Left ventricle myocardium inferior (tissue), 1 donor: Measurements from ENCODE around the gene TTC9B. TPM values are rescaled to one million over a fixed set of nuclear protein-coding genes. Genes with fewer than 3 reads are reported as not detected.

Experiments
- DNase-seq: peaks from one replicate; pipeline ENCODE4 v3.0.0-alpha.2; 2020
- H3K27ac ChIP-seq: fragments of 200-600 bp; replicated peaks from 2 replicates; pipeline ENCODE4 v1.8.0; 2021
- H3K27me3 ChIP-seq: fragments of 200-600 bp; 2 replicates; pipeline ENCODE4 v1.8.0; 2021; ENCODE audit warnings: low read depth
- H3K36me3 ChIP-seq: fragments of 200-600 bp; 2 replicates; pipeline ENCODE4 v1.8.0; 2021
- H3K4me1 ChIP-seq: fragments of 200-600 bp; 2 replicates; pipeline ENCODE4 v1.8.0; 2021
- H3K4me3 ChIP-seq: fragments of 200-600 bp; 2 replicates; pipeline ENCODE4 v1.8.0; 2021; ENCODE audit warnings: mild to moderate bottlenecking, moderate library complexity
- H3K9me3 ChIP-seq: fragments of 200-600 bp; replicated peaks from 2 replicates; pipeline ENCODE4 v1.8.0; 2021
- intact Hi-C: fragments of 100-400 bp; cut with micrococcal nuclease; formaldehyde crosslinking; loops from one replicate; pipeline ENCODE4 v1.11.0; 2022
- total RNA-seq: library from RNA; stranded (reverse); fragmentation: NEBNext Ultra II Directional; extraction: Animal tissue kit (Norgen Biotek cat#: 25700); gene quantifications from one replicate; pipeline ENCODE4 v1.2.1, GENCODE V29; 2021
- TF ChIP-seq, protein P1 (sequence below): fragments of 200-600 bp; IDR thresholded peaks from 2 replicates; pipeline ENCODE4 v1.8.0; 2021; ENCODE audit warnings: antibody characterized with exemption, mild to moderate bottlenecking, borderline replicate concordance
- donor health status: DM: no; HTN: yes; CAD: no; lungs with severe emphysema.

TTC9B gene
- total RNA-seq, 1 donor from 2014 or later = not detected

DNA sequence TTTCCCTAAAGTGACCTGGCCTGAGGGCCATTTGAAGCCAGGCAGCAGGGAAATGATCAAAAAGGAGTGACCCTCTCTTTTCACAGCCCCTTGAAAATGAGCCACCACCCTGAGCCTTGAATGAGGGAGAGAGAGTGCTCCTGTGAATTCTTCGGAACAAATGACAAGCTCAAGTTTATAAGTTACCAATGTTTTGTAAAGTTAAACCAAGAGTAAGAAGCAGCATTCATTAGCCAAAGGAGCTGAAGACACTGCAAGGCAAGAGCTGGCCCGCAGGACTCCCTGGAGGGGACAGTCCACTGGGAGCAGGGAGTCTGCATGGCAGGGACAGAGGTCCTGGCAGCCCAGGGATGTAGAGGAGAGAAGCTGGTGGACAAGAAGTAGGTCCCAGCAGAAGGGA lies 25.0 kb upstream of the TTC9B start:
- peaks cover 28% of the 10 kb centered on the region for H3K36me3 ChIP-seq
- H3K4me3 ChIP-seq = no peak overlapping the region
- intact Hi-C loops = no loop called here
- H3K9me3 ChIP-seq = no peaks in the 10 kb centered on the region
- no peak for DNase-seq
- TF ChIP-seq, protein P1, sequence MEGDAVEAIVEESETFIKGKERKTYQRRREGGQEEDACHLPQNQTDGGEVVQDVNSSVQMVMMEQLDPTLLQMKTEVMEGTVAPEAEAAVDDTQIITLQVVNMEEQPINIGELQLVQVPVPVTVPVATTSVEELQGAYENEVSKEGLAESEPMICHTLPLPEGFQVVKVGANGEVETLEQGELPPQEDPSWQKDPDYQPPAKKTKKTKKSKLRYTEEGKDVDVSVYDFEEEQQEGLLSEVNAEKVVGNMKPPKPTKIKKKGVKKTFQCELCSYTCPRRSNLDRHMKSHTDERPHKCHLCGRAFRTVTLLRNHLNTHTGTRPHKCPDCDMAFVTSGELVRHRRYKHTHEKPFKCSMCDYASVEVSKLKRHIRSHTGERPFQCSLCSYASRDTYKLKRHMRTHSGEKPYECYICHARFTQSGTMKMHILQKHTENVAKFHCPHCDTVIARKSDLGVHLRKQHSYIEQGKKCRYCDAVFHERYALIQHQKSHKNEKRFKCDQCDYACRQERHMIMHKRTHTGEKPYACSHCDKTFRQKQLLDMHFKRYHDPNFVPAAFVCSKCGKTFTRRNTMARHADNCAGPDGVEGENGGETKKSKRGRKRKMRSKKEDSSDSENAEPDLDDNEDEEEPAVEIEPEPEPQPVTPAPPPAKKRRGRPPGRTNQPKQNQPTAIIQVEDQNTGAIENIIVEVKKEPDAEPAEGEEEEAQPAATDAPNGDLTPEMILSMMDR = no peak
- H3K27me3 ChIP-seq = no peaks in the 10 kb centered on the region
- H3K4me1 ChIP-seq = peaks cover 67% of the 10 kb centered on the region
- H3K27ac ChIP-seq = no peak overlapping the region

DNA sequence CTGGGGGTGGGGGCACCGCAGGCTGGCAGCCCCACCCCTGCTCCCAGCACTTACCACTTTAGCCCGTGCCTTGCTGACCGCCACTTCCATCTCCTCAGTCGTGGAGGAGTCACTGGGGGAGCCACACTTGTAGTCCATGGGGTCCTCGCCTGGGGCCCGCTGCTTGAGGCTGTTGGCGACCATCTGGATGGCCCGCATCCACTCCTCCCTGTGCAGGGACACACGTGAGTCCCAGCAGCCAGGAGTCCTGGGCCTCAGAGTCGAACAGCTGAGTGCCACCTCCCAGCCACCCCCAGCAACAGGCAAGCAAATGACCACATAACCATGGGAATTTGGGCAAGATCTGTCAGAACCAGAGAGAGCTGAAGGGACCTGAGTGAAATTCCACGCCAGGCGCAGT lies 24.3 kb upstream of the TTC9B start:
- DNase-seq = no peak
- Histone ChIP-seq H3K4me3 (no peak overlapping the region), H3K27me3 (no peaks in the 10 kb centered on the region), H3K4me1 (peaks cover 60% of the 10 kb centered on the region), H3K36me3 (peaks cover 35% of the 10 kb centered on the region), H3K27ac (peak overlapping the region; percentile 77), H3K9me3 (no peaks in the 10 kb centered on the region)
- intact Hi-C loops = no loop called here
- TF ChIP-seq, protein P1 = no peak

DNA sequence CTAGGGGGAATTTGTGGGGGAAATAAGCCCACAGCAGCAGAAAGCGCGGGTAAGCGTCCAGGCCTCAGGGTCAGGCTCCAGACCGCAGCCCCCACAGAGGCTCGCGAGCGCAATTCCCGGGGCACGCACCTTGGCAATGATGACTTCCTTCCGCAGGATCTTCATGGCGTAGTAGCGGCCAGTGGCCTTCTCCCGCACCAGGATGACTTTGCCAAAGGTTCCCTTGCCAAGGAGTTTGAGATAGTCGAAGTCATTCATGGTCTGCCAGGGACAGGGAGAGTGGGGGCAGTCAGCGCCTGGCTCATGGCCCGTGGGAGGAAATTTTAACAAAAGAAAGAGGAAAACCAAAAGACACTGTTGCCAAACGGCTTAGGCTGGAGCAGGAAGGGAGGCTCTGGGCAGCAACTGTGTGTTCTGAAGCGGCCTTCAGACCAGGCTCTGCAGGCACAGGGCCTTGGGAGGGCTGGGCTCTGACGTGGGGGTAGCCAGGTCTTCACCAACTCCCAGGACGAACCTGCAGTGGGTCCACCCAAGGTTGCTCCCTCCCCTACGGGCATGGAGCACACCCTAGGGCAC lies 23.7 kb upstream of the TTC9B start:
- TF ChIP-seq, protein P1 = no peak
- peak; percentile 74 for DNase-seq
- Histone ChIP-seq H3K27me3 (no peaks in the 10 kb centered on the region), H3K4me3 (no peak overlapping the region), H3K9me3 (no peaks in the 10 kb centered on the region), H3K36me3 (peaks cover 41% of the 10 kb centered on the region), H3K4me1 (peaks cover 54% of the 10 kb centered on the region), H3K27ac (peak overlapping the region; percentile 77)
- intact Hi-C loops = no loop called here

DNA sequence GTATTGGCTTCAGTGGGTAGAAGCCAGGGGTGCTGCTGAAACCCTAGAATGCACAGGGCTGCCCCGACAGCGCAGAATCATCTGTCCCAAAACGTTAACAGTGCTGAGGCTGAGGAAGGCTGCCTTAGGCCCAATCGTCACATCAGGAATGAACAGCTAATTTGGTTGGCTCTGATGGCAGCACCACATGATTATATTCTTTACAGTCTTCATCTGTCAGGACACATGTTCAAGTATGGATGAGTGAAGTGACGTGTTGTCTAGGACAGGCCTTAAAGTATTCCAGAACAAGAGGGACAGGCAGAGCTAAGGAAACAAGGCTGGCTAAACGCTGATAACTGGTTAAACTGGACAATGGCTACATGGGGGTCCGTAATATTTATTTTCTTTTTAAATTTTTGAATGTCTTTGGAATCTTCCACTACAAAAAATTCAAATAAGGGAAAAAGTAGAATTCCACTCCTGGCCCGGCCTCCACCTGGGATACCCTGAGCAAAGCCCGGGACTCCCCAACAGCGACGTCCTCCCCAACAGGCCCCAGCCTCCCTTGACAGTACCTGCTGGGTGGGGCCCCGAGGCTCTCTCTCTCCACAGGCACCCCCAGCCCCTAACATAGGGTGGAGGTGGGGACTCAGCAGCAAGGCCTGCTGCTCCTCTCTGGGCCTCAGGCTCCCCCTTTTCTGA lies 23.1 kb upstream of the TTC9B start:
- intact Hi-C loops = no loop called here
- Histone ChIP-seq H3K4me3 (no peak overlapping the region), H3K36me3 (peaks cover 47% of the 10 kb centered on the region), H3K9me3 (no peaks in the 10 kb centered on the region), H3K27ac (peak overlapping the region; percentile 77), H3K27me3 (no peaks in the 10 kb centered on the region), H3K4me1 (peaks cover 48% of the 10 kb centered on the region)
- TF ChIP-seq, protein P1 = no peak
- DNase-seq = no peak

DNA sequence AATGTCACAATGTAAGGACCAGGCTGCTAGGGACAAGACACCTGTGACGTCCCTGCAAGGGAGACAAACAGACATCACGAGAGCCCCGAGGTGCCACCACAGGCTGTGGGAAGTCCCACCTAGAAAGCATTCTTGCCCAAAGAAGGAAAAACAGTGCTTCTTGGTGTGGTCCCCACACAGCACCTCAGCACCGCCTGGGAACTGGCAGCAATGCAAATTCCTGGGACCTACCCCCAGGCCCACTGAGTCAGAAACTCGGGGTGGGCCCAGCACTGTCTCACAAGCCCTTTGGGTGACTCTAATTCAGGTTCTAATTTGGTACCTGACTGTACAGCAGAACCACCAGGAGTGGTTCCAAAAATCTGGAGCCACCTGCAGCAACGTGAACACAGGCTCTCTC lies 22.1 kb upstream of the TTC9B start:
- no peaks in the 10 kb centered on the region for H3K27me3 ChIP-seq
- TF ChIP-seq, protein P1 = no peak
- intact Hi-C loops = no loop called here
- peaks cover 57% of the 10 kb centered on the region for H3K36me3 ChIP-seq
- H3K4me3 ChIP-seq = no peak overlapping the region
- DNase-seq = no peak
- no peak overlapping the region for H3K27ac ChIP-seq
- no peaks in the 10 kb centered on the region for H3K9me3 ChIP-seq
- H3K4me1 ChIP-seq = peaks cover 38% of the 10 kb centered on the region
